ENCODE measurements around the gene PHACTR1. TPM values are rescaled to one million over a fixed set of nuclear protein-coding genes. Genes with fewer than 3 reads are reported as not detected.

PHACTR1 gene
- total and polyA plus RNA-seq, 8 donors: 1.4 to 12.4 (median 9.3) TPM

GRCh38 chr6:13026557-13026956 lies 310.0 kb downstream of the PHACTR1 start:
- H3K9me3 ChIP-seq: no peaks in the 10 kb centered on the region
- H3K27ac ChIP-seq: no peak overlapping the region
- no peak overlapping the region for H3K4me3 ChIP-seq
- TF ChIP-seq CTCF (IDR thresholded peaks at IDR 0.05): no peak
- FAIRE-seq (no peak), DNase-seq (peak in 2 of 6 donors; percentile 23 to 29), ATAC-seq (peak; percentile 73 to 89 (median 88))
- no peaks in the 10 kb centered on the region for H3K27me3 ChIP-seq
- whole genome bisulfite sequencing, 2 donors: 33 to 48% methylated on average over 5 of the region's 5 CpGs
- H3K4me1 ChIP-seq: peaks cover 0 to 5% (median 0%) of the 10 kb centered on the region in 3 donors
- H3K36me3 ChIP-seq: no peaks in the 10 kb centered on the region
- intact Hi-C loops (cut with DNase I): no loop called here

- intact Hi-C loops (cut with DNase I): no loop called here
- no peak for FAIRE-seq
- H3K27ac ChIP-seq: peak overlapping the region in 1 of 4 donors; percentile 47
- H3K4me1 ChIP-seq: peaks cover 0 to 5% (median 0%) of the 10 kb centered on the region in 3 donors
- ATAC-seq: peak in 3 of 4 donors; percentile 61 to 69 (median 66)
- H3K4me3 ChIP-seq: no peak overlapping the region
- TF ChIP-seq CTCF (IDR thresholded peaks at IDR 0.05): no peak
- no peaks in the 10 kb centered on the region for H3K36me3 ChIP-seq
- no peaks in the 10 kb centered on the region for H3K27me3 ChIP-seq
- DNase-seq: no peak
- H3K9me3 ChIP-seq: no peaks in the 10 kb centered on the region
- 23 to 24% methylated on average over 2 of the region's 2 CpGs for WGBS, 2 donors
These were observed 310.6 kb downstream of the PHACTR1 start for GRCh38 chr6:13027207-13027606.

DNA sequence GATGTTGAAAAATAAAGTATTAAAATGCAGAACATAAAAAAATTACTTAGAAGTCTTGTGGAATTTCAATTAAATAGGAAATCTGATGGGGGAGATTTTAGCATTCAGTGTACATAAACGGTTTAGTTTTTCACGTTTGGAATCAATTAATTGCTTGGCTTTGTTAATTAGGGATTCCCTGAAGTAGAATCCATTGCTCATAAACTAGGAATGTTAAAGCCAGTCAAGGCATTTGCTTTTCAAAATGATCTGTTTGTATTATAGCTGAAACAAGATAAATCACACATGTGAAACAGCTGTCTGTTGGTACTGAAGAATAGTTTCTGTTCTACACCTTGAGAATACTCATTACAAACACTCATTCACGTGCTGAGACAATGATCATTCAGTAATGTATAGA lies 313.8 kb downstream of the PHACTR1 start:
- FAIRE-seq (no peak), DNase-seq (no peak), ATAC-seq (peak in 1 of 4 donors; percentile 21)
- no peaks in the 10 kb centered on the region for H3K36me3 ChIP-seq
- WGBS, 2 donors: 17 to 19% methylated on average over 3 of the region's 3 CpGs
- no peak for TF ChIP-seq CTCF (IDR thresholded peaks at IDR 0.05)
- no peaks in the 10 kb centered on the region for H3K27me3 ChIP-seq
- intact Hi-C loops (cut with DNase I): no loop called here
- no peak overlapping the region for H3K27ac ChIP-seq
- peaks cover 0 to 5% (median 5%) of the 10 kb centered on the region in 3 donors for H3K4me1 ChIP-seq
- H3K4me3 ChIP-seq: no peak overlapping the region
- no peaks in the 10 kb centered on the region for H3K9me3 ChIP-seq

DNA sequence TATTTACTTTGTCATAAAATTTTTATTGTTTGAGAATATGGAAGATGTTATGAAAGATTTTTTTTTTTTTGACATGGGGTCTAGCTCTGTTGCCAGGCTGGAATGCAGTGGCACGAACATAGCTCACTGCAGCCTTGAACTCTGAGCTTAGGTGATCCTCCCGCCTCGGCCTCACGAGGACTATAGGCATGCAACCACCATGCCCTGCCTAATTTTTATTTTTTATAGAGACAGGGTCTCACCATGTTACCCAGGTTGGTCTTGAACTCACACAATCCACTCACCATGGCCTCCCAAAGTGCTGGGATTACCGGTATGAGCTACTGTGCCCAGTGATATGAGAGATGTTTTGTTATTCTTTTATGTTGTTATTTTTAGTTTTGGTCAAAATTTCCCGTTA lies 316.0 kb downstream of the PHACTR1 start:
- intact Hi-C loops (cut with DNase I): no loop called here
- no peaks in the 10 kb centered on the region for H3K27me3 ChIP-seq
- H3K4me3 ChIP-seq: no peak overlapping the region
- H3K4me1 ChIP-seq: peaks cover 0 to 9% (median 0%) of the 10 kb centered on the region in 3 donors
- no peaks in the 10 kb centered on the region for H3K36me3 ChIP-seq
- no peak overlapping the region for H3K27ac ChIP-seq
- ATAC-seq (no peak), DNase-seq (no peak), FAIRE-seq (no peak)
- no peaks in the 10 kb centered on the region for H3K9me3 ChIP-seq
- no peak for TF ChIP-seq CTCF (IDR thresholded peaks at IDR 0.05)
- 84 to 87% methylated on average over 6 of the region's 6 CpGs for WGBS, 2 donors

DNA sequence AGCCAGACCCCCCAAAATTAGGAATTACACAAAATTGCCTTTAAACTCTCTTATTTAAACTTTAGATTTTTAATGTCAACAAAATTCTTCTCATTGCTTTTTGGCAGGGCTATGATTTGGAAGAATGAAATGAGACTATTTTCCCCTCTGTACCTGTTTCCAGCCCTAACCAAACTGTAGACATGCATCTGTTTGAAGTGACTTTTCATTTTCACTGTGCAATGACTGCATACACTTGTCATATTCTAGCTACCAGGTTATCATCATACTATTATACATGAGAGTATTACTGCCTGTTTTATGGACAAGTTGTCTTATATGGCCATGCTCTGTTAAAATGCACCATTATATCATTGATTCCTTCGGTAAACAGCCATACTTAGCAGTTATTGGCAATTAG lies 316.6 kb downstream of the PHACTR1 start:
- Histone ChIP-seq H3K27ac (no peak overlapping the region), H3K36me3 (no peaks in the 10 kb centered on the region), H3K4me3 (no peak overlapping the region), H3K9me3 (no peaks in the 10 kb centered on the region), H3K4me1 (peaks cover 0 to 9% (median 2%) of the 10 kb centered on the region in 3 donors), H3K27me3 (no peaks in the 10 kb centered on the region)
- TF ChIP-seq CTCF (IDR thresholded peaks at IDR 0.05): no peak
- ATAC-seq: no peak
- 62 to 73% methylated on average over 1 of the region's 1 CpG for WGBS, 2 donors
- FAIRE-seq: no peak
- DNase-seq: no peak
- intact Hi-C loops (cut with DNase I): no loop called here

Data from pancreas (tissue), 10 donors.